ENCODE measurements around the gene GPATCH2.

Gene GPATCH2

GRCh38 chr1:217630711-217631591, at the start of gene GPATCH2, which contains the start of gene SPATA17:
Gene GPATCH2, minus strand, starts transcription at chr1:217631090. Its CDS starts 119 bp downstream, at chr1:217630971.
Gene SPATA17, plus strand, starts transcription at chr1:217631344. Its CDS starts 35 bp downstream, at chr1:217631379.
- in situ Hi-C loops (cut with HindIII; ENCODE audit: low pct_ligation_motif_present, low sequenced_read_pairs): no loop called here
- TF ChIP-seq, protein P1, sequence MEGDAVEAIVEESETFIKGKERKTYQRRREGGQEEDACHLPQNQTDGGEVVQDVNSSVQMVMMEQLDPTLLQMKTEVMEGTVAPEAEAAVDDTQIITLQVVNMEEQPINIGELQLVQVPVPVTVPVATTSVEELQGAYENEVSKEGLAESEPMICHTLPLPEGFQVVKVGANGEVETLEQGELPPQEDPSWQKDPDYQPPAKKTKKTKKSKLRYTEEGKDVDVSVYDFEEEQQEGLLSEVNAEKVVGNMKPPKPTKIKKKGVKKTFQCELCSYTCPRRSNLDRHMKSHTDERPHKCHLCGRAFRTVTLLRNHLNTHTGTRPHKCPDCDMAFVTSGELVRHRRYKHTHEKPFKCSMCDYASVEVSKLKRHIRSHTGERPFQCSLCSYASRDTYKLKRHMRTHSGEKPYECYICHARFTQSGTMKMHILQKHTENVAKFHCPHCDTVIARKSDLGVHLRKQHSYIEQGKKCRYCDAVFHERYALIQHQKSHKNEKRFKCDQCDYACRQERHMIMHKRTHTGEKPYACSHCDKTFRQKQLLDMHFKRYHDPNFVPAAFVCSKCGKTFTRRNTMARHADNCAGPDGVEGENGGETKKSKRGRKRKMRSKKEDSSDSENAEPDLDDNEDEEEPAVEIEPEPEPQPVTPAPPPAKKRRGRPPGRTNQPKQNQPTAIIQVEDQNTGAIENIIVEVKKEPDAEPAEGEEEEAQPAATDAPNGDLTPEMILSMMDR (IDR thresholded peaks at IDR 0.05; ENCODE audit: low read depth, low read length, missing control alignments): peak; percentile 48
- peak within 1 kb of the TSS; percentile 100 for H3K27ac ChIP-seq
- H3K27me3 ChIP-seq (replicated peaks): no peaks in the 10 kb centered on the region
- peak within 1 kb of the TSS; percentile 84 for H3K4me3 ChIP-seq (ENCODE audit: low read depth, low read length)
- no peaks in the 10 kb centered on the region for H3K36me3 ChIP-seq (replicated peaks)
- peak; percentile 86 for DNase-seq

DNA sequence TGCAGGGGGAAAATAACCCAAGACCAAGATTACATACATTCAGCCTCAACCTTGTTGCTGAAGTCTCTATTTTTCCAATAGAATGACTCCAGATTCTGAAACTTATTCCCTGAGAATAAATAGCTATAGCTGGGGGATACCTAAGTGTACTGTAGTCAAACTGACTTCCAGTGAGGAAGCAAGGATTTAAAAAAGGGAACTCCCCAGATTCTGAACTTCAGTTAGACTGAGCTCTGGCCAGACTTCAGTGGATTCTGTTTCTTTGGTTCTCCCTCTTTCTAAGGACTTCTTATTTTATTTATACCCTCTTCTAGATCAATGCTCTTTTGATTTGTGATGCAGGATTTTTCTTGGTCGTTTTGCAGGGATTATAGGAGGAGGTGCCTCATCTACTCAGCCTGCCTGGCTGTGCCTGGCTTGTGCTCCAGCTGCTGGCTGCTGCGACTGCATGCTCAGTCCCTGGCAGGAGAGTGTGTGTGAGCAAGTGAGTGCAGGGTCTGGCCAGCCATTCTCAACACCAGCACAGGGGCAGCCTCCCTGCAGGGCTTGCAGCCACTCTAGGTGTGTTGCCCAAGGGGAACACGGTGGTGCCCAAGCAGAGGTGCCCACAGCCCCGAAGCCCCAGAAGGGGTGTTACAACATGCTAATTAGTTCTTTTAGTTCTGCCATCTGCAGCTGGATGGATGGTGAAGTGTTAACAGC, 43.3 kb upstream of the GPATCH2 start:
- Histone ChIP-seq H3K4me3 (ENCODE audit: low read depth, low read length) (no peak overlapping the region), H3K27ac (no peak overlapping the region), H3K36me3 (replicated peaks) (no peaks in the 10 kb centered on the region), H3K27me3 (replicated peaks) (no peaks in the 10 kb centered on the region)
- DNase-seq: no peak
- in situ Hi-C loops (cut with HindIII; ENCODE audit: low pct_ligation_motif_present, low sequenced_read_pairs): no loop called here
- TF ChIP-seq, protein P1 (IDR thresholded peaks at IDR 0.05; ENCODE audit: low read depth, low read length, missing control alignments): no peak

- Histone ChIP-seq H3K27me3 (replicated peaks) (no peaks in the 10 kb centered on the region), H3K27ac (no peak overlapping the region), H3K4me3 (ENCODE audit: low read depth, low read length) (no peak overlapping the region), H3K36me3 (replicated peaks) (no peaks in the 10 kb centered on the region)
- TF ChIP-seq, protein P1 (IDR thresholded peaks at IDR 0.05; ENCODE audit: low read depth, low read length, missing control alignments): no peak
- DNase-seq: no peak
- in situ Hi-C loops (cut with HindIII; ENCODE audit: low pct_ligation_motif_present, low sequenced_read_pairs): no loop called here
Measured at GRCh38 chr1:217673387-217673786, 42.5 kb upstream of the GPATCH2 start.

DNA sequence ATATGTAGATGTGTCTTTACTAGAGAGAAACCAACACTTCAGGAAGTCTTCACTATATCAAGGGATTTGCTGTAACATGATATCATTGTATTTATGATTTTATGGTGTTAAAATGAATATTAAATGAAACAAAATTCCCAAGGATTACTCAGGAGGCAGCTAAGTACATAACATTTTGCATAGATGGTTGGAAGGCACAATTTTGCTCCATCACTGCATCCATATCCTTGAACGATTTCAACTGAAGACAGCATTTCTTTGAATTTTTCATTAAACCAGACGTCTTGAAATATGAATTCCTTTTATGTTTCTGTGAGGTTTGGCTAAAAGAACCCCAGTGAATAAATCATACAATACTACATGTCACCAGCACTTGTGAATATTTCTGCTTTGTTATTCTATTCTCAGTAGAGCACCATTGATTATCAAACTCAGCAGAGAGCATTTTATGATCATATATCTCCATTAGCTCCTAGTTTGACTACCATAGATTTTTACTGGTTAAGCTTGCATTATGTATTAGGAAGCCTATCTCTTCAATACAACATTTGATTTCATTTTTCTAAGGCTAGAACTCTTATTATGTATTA, 37.6 kb upstream of the GPATCH2 start:
- H3K27me3 ChIP-seq (replicated peaks): no peaks in the 10 kb centered on the region
- no peaks in the 10 kb centered on the region for H3K36me3 ChIP-seq (replicated peaks)
- H3K4me3 ChIP-seq (ENCODE audit: low read depth, low read length): no peak overlapping the region
- TF ChIP-seq, protein P1 (IDR thresholded peaks at IDR 0.05; ENCODE audit: low read depth, low read length, missing control alignments): no peak
- no peak overlapping the region for H3K27ac ChIP-seq
- DNase-seq: no peak
- in situ Hi-C loops (cut with HindIII; ENCODE audit: low pct_ligation_motif_present, low sequenced_read_pairs): no loop called here

DNA sequence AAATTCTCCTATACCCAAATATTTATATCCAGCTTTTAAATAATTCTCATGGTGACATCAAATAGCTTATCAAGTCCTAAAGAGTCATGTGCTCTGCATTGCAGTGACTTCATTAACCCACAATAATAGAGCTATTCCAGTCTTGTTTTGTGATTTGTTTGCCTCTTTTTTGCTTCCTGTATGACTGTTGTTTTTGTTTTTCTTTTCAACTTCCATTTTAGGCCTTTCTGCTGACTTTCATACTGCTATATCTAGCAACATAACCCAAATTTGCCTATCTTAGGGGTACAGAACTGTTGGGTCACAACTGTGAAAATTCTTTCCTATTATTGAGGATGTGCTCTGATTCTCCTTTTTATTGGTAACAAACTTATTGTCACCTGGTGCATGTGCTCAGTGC, 30.5 kb upstream of the GPATCH2 start:
- Histone ChIP-seq H3K27me3 (replicated peaks) (no peaks in the 10 kb centered on the region), H3K4me3 (ENCODE audit: low read depth, low read length) (no peak overlapping the region), H3K36me3 (replicated peaks) (no peaks in the 10 kb centered on the region), H3K27ac (no peak overlapping the region)
- DNase-seq: no peak
- in situ Hi-C loops (cut with HindIII; ENCODE audit: low pct_ligation_motif_present, low sequenced_read_pairs): no loop called here
- TF ChIP-seq, protein P1 (IDR thresholded peaks at IDR 0.05; ENCODE audit: low read depth, low read length, missing control alignments): no peak

Measured in brain microvascular endothelial cell (primary cell).